ENCODE measurements around the gene ZAP70.
"Not testable (repeated sequence)": the region's sequence is repeated elsewhere in the genome, so short reads cannot be mapped to it uniquely, and the experiment has no call there.

Gene ZAP70

DNA sequence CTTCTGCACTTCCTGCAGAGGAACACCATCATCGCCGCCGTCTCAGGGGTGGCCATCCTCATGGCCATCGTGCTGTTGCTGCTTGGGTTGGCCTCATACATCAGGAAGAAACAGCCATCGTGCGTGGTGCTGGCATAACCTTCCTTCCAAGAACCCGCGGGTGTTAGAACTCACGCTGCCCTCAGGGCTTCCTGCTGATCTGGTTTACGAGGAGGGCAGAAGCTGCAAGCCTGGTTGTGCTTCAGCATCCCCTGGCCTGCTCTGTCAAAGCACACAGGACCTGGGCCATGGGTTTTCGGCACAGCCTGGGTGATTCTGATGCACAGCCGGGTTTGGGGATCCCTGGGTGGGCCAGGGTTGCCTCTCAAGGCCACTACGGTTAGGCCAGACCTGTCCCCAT is 12.2 kb upstream of the ZAP70 start:
- H3K4me3 ChIP-seq (ENCODE audit: low read length): no peak overlapping the region
- H3K27me3 ChIP-seq (ENCODE audit: insufficient read depth, low read length): no peaks in the 10 kb centered on the region
- H3K27ac ChIP-seq (ENCODE audit: low read length): no peak overlapping the region
- no peak overlapping the region for H3K9ac ChIP-seq (ENCODE audit: low read depth, low read length)
- no peaks in the 10 kb centered on the region for H3K9me3 ChIP-seq (ENCODE audit: insufficient read depth, low read depth, low read length)
- H3K36me3 ChIP-seq (ENCODE audit: insufficient read depth, low read depth, low read length): no peaks in the 10 kb centered on the region
- H3K4me1 ChIP-seq (ENCODE audit: insufficient read depth, low read length): no peaks in the 10 kb centered on the region

DNA sequence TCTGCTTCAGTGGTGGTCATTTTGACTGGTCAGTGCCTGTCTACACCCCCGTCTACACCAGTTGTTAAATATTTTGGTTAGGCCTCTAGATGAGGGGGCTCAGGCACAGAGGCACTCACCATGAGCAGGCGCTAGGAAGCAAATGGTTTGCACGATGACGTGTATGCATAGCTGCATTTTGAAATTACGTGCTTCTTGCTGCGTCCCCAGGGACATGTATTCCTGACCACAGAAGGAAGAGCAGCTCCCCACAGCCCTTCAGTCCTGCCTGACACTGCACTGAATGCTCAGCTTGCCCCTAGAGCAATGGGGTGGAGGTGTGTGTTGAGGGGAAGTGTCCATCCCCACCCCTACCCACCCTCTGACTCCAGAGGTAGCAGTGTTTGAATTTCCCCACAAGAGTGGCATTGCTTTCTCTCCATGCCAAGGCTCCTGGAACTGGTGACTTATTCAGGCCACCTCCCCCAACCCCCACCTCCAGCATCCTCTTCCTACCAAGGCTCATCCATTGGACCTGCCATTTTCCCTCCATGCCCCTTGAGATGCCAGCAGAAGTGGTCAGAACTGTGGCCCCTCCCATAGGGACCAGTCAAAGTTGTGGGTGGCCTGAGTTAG is 11.4 kb upstream of the ZAP70 start:
- Histone ChIP-seq H3K4me1 (ENCODE audit: insufficient read depth, low read length) (no peaks in the 10 kb centered on the region), H3K27ac (ENCODE audit: low read length) (no peak overlapping the region), H3K4me3 (ENCODE audit: low read length) (no peak overlapping the region), H3K9me3 (ENCODE audit: insufficient read depth, low read depth, low read length) (no peaks in the 10 kb centered on the region), H3K9ac (ENCODE audit: low read depth, low read length) (no peak overlapping the region), H3K27me3 (ENCODE audit: insufficient read depth, low read length) (no peaks in the 10 kb centered on the region), H3K36me3 (ENCODE audit: insufficient read depth, low read depth, low read length) (no peaks in the 10 kb centered on the region)

DNA sequence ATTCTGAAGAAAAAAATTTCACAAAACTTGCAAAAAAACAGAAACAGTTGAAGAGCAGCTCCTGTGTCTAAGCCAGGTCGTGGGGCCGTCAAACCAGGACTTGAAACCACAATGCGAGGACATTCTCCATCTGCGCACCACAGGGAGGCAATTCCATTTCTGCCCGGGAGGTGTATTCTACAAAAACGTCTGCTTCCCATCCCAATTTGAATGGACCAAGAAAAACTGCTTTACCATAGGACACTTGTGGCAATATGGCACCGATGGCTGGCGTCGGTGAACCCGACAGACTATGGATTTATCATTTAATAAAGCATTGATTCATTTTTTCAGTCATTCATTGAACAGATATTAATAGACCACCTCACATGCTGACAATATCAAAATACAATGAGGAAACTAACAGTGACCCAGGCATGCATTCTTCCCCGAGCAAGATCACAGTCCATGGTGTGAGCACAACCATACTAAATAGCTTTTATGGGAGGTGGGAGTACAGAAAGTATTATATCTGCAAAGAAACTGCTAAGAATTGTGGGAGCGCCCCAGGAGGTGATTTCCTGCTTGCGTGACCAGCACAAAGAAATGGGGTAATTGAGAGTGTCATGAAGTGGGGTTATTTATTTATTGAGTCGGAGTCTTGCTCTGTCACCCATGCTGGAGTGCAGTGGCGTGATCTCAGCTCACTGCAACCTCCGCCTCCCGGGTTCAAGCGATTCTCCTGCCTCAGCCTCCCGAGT is 10.5 kb upstream of the ZAP70 start:
- H3K27me3 ChIP-seq (ENCODE audit: insufficient read depth, low read length): no peaks in the 10 kb centered on the region
- H3K4me3 ChIP-seq (ENCODE audit: low read length): no peak overlapping the region
- H3K27ac ChIP-seq (ENCODE audit: low read length): no peak overlapping the region
- H3K9me3 ChIP-seq (ENCODE audit: insufficient read depth, low read depth, low read length): no peaks in the 10 kb centered on the region
- no peaks in the 10 kb centered on the region for H3K36me3 ChIP-seq (ENCODE audit: insufficient read depth, low read depth, low read length)
- no peak overlapping the region for H3K9ac ChIP-seq (ENCODE audit: low read depth, low read length)
- H3K4me1 ChIP-seq (ENCODE audit: insufficient read depth, low read length): no peaks in the 10 kb centered on the region

DNA sequence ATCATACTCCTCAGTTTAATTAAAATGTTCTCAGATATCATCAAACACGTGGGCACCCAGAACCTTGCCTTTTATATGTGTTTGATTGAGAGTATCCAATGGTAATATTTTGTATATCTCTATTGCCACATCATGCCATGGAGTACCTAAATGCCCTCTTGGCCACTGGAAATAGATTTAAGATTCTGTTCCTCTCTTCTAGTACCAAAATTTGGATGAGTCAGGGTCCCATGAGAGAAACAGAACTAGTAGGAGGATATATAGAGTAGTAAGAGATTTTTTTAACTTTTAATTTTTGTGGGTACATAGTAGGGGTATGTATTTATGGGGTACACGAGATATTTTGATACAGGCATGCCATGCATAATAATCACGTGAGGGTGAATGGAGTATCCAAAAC is 9.6 kb upstream of the ZAP70 start:
- no peaks in the 10 kb centered on the region for H3K9me3 ChIP-seq (ENCODE audit: insufficient read depth, low read depth, low read length)
- H3K36me3 ChIP-seq (ENCODE audit: insufficient read depth, low read depth, low read length): no peaks in the 10 kb centered on the region
- H3K27ac ChIP-seq (ENCODE audit: low read length): no peak overlapping the region
- H3K27me3 ChIP-seq (ENCODE audit: insufficient read depth, low read length): no peaks in the 10 kb centered on the region
- H3K9ac ChIP-seq (ENCODE audit: low read depth, low read length): no peak overlapping the region
- no peak overlapping the region for H3K4me3 ChIP-seq (ENCODE audit: low read length)
- no peaks in the 10 kb centered on the region for H3K4me1 ChIP-seq (ENCODE audit: insufficient read depth, low read length)

DNA sequence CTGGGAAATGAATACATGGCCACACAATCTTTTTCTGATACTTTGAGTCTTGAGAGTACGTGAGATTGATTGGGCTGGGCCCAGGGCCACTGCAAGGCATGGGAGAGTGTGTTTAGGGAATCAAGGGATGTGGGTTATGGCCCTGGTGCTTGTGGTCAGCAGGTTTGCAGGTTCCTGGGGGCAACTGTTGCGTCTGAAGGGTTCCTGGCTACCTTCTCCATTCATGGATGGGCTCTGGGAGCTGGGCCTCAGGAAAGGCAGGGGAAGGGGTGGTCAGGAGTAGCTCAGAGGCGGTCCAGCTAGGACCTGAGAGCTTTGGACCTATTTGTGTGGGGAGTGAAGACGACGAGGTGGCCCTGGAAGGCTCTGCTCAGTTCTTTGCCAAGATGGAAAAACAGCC is 8.4 kb upstream of the ZAP70 start:
- H3K9me3 ChIP-seq (ENCODE audit: insufficient read depth, low read depth, low read length): no peaks in the 10 kb centered on the region
- H3K27ac ChIP-seq (ENCODE audit: low read length): no peak overlapping the region
- H3K4me1 ChIP-seq (ENCODE audit: insufficient read depth, low read length): no peaks in the 10 kb centered on the region
- no peak overlapping the region for H3K9ac ChIP-seq (ENCODE audit: low read depth, low read length)
- no peaks in the 10 kb centered on the region for H3K27me3 ChIP-seq (ENCODE audit: insufficient read depth, low read length)
- no peak overlapping the region for H3K4me3 ChIP-seq (ENCODE audit: low read length)
- H3K36me3 ChIP-seq (ENCODE audit: insufficient read depth, low read depth, low read length): no peaks in the 10 kb centered on the region

DNA sequence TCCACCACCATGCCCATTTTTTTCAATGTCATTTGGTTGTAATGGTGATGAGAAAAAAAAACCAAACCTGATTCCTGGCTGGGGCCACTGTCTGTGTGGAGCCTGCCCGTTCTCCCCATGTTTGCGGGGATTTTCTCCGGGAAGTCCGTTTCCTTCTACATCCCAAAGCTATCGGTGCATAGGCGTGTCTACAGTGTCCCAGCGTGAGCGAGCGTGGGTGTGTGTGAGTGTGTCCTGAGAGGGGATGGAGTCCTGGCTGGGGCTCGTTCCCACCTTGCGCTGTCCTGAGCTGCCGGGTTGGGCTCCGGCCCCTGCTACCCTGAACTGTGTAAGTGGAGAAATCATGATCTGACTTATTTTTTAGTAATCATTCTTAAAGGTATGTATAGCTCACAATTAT is 7.3 kb upstream of the ZAP70 start:
- H3K4me3 ChIP-seq (ENCODE audit: low read length): no peak overlapping the region
- H3K9me3 ChIP-seq (ENCODE audit: insufficient read depth, low read depth, low read length): no peaks in the 10 kb centered on the region
- no peaks in the 10 kb centered on the region for H3K4me1 ChIP-seq (ENCODE audit: insufficient read depth, low read length)
- H3K27me3 ChIP-seq (ENCODE audit: insufficient read depth, low read length): no peaks in the 10 kb centered on the region
- H3K36me3 ChIP-seq (ENCODE audit: insufficient read depth, low read depth, low read length): no peaks in the 10 kb centered on the region
- H3K9ac ChIP-seq (ENCODE audit: low read depth, low read length): no peak overlapping the region
- no peak overlapping the region for H3K27ac ChIP-seq (ENCODE audit: low read length)

DNA sequence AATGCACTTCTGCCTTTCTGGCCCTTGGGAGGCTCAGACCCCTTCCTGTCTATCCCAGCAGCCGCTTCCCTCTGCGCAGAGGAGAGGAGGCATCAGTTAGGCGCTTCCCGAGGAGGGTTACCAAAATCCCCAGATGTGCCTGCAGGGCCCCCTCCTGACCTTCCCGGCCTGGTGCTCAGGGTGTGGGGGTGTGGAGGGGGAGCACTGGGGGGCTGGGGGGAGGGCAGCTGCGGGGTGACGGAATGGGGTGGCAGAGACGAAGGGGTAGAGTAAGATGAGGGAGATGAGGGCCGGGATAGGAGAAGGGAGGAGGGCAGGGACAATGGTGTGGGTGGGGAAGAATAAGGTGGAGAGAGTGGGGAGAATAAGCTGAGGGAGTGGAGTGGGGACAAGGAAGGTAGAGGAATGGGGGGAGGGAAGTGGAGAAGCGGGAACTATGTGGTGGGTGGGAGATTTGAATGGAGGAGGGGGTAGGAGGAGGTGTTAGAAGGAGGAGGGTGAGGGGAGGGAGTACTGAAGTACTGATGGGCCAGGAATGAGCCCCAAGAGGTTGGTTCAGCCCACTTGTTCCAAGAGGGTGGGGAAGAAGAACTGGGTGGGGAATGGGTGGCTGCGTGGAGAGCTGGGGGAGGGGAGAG is 6.5 kb upstream of the ZAP70 start:
- Histone ChIP-seq H3K27me3 (ENCODE audit: insufficient read depth, low read length) (no peaks in the 10 kb centered on the region), H3K4me1 (ENCODE audit: insufficient read depth, low read length) (no peaks in the 10 kb centered on the region), H3K9ac (ENCODE audit: low read depth, low read length) (no peak overlapping the region), H3K27ac (ENCODE audit: low read length) (no peak overlapping the region), H3K9me3 (ENCODE audit: insufficient read depth, low read depth, low read length) (no peaks in the 10 kb centered on the region), H3K36me3 (ENCODE audit: insufficient read depth, low read depth, low read length) (no peaks in the 10 kb centered on the region), H3K4me3 (ENCODE audit: low read length) (no peak overlapping the region)

DNA sequence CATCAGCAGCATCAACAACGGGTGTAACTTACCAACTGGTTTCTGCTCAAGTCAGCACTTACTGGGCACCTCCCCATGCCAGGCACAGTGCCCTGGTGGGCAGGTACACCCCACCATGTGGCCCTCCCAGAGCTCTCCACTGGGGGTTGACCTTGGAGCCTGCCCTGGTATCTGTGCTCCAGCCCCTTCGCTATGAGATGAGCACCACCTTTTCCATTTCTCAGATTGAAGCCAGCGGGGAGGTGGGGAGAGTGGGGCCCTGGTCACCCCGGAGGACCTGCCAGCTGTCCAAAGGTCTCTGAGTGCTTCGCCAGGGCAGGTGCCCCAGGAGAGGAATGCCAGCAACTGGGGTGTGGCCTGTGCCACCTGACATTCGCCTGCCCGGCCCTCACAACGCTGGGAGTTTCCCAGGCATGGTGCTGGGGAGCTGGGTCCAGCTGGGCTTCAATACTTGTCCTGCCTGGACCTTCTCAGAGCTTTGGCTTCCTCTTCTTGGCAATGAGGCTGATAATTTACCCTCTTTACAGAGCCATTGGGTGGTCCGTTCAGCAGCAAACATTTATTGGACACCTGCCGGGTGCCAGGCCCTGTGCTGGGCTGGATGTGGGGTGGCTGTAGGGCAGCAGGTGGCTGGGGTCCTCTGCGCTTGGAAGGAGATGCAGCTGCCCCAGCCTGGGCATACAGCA is 5.9 kb upstream of the ZAP70 start:
- H3K36me3 ChIP-seq (ENCODE audit: insufficient read depth, low read depth, low read length): no peaks in the 10 kb centered on the region
- H3K27me3 ChIP-seq (ENCODE audit: insufficient read depth, low read length): no peaks in the 10 kb centered on the region
- H3K4me1 ChIP-seq (ENCODE audit: insufficient read depth, low read length): no peaks in the 10 kb centered on the region
- no peak overlapping the region for H3K9ac ChIP-seq (ENCODE audit: low read depth, low read length)
- no peak overlapping the region for H3K4me3 ChIP-seq (ENCODE audit: low read length)
- H3K27ac ChIP-seq (ENCODE audit: low read length): no peak overlapping the region
- no peaks in the 10 kb centered on the region for H3K9me3 ChIP-seq (ENCODE audit: insufficient read depth, low read depth, low read length)

DNA sequence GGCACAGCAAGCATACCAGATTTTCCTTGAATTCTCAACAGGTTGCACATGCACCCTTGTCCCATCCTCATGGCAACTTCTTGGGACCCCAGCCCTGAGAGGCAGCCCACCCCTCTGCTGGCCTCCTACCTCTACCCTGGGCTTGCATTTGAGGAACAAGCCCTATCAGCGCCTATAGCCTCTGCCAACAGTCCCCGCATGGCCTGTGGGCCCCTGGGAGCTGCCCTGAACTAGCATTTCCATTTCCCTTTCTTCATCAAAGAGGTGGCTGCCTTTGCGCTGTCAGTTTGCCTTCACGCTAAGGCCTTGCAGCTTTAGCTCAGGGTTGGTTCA is 5.4 kb upstream of the ZAP70 start:
- H3K4me3 ChIP-seq (ENCODE audit: low read length): no peak overlapping the region
- no peaks in the 10 kb centered on the region for H3K36me3 ChIP-seq (ENCODE audit: insufficient read depth, low read depth, low read length)
- H3K9me3 ChIP-seq (ENCODE audit: insufficient read depth, low read depth, low read length): no peaks in the 10 kb centered on the region
- no peak overlapping the region for H3K27ac ChIP-seq (ENCODE audit: low read length)
- no peaks in the 10 kb centered on the region for H3K4me1 ChIP-seq (ENCODE audit: insufficient read depth, low read length)
- H3K9ac ChIP-seq (ENCODE audit: low read depth, low read length): no peak overlapping the region
- H3K27me3 ChIP-seq (ENCODE audit: insufficient read depth, low read length): no peaks in the 10 kb centered on the region

DNA sequence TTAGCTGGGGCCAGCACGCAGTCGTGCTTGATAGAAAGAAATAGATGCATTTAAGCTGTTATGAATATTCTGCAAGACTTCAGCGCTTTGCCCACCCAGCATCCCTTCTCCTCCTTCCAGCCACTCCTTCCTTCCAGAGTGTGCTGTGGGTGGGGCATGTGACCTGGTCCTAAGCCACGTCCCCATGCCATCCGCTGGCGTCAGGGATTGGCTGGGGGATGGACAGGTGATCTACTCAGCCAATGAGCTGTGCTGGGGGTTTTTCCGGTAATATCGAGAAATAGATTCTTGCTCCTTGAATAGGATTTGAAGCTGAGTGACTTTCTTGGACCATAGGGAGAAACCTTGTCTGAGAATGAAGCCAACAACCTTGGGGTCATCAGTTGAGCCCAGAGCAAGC is 4.8 kb upstream of the ZAP70 start:
- no peak overlapping the region for H3K4me3 ChIP-seq (ENCODE audit: low read length)
- H3K4me1 ChIP-seq (ENCODE audit: insufficient read depth, low read length): no peaks in the 10 kb centered on the region
- no peak overlapping the region for H3K9ac ChIP-seq (ENCODE audit: low read depth, low read length)
- H3K36me3 ChIP-seq (ENCODE audit: insufficient read depth, low read depth, low read length): no peaks in the 10 kb centered on the region
- H3K9me3 ChIP-seq (ENCODE audit: insufficient read depth, low read depth, low read length): no peaks in the 10 kb centered on the region
- H3K27ac ChIP-seq (ENCODE audit: low read length): no peak overlapping the region
- no peaks in the 10 kb centered on the region for H3K27me3 ChIP-seq (ENCODE audit: insufficient read depth, low read length)

DNA sequence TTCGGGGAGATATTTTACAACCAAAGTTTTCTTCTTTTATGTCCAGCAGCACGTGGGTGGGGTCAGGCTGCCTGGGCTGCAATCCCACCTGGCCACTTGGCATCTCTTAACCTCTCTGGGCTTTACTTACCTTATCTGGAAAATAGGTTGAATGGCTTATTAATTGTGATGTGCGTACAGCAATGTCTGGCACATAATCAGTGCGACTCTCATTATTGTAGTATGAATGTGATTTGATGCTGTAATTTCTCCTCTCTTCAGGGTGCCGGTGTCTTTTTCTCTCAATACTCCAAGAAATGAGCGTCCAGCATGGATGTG is 2.0 kb upstream of the ZAP70 start:
- no peak overlapping the region for H3K9ac ChIP-seq (ENCODE audit: low read depth, low read length)
- no peaks in the 10 kb centered on the region for H3K4me1 ChIP-seq (ENCODE audit: insufficient read depth, low read length)
- H3K27ac ChIP-seq (ENCODE audit: low read length): no peak overlapping the region

DNA sequence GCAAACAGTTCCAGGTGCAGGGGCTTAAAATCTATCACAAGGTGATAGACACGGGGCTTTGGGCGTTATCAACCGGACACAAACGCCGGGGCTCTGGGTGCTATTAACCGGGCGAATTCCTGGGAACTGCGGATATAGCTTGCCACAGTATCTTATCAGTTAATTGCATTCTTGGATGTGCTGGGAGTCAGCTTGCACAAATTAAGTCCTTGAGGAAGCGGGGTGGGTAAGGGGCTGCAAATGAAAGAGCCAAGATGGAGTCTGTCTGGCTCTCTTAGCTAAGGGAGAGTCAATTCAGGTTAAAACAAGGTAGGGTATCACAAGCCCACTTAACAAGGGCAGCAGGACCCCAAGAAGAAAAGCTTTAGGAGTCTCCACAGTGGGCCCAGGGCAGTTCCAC is 1.2 kb upstream of the ZAP70 start:
- not testable (repeated sequence) for H3K27me3 ChIP-seq (ENCODE audit: insufficient read depth, low read length); H3K9me3 ChIP-seq (ENCODE audit: insufficient read depth, low read depth, low read length); H3K4me3 ChIP-seq (ENCODE audit: low read length); H3K9ac ChIP-seq (ENCODE audit: low read depth, low read length); H3K36me3 ChIP-seq (ENCODE audit: insufficient read depth, low read depth, low read length); H3K4me1 ChIP-seq (ENCODE audit: insufficient read depth, low read length); H3K27ac ChIP-seq (ENCODE audit: low read length)

More for the DNA sequence above, 2.0 kb upstream of the ZAP70 start:
- H3K27me3 ChIP-seq (ENCODE audit: insufficient read depth, low read length): no peaks in the 10 kb centered on the region
- no peak overlapping the region for H3K4me3 ChIP-seq (ENCODE audit: low read length)
- H3K9me3 ChIP-seq (ENCODE audit: insufficient read depth, low read depth, low read length): no peaks in the 10 kb centered on the region
- no peaks in the 10 kb centered on the region for H3K36me3 ChIP-seq (ENCODE audit: insufficient read depth, low read depth, low read length)
